ENCODE measurements around the gene CHRNA9.

The CHRNA9 gene

GRCh38 chr4:40333921-40334352 is 1.2 kb upstream of the CHRNA9 start:
- peaks cover 8% of the 10 kb centered on the region for H3K4me1 ChIP-seq (ENCODE audit: insufficient read depth, low read length)
- no peaks in the 10 kb centered on the region for H3K27me3 ChIP-seq (ENCODE audit: insufficient read depth, low read length)
- H2AFZ ChIP-seq (ENCODE audit: low read depth, low read length), result no peak overlapping the region
- H3K9me3 ChIP-seq (ENCODE audit: low read length), result no peaks in the 10 kb centered on the region
- no peak overlapping the region for H3K4me3 ChIP-seq (ENCODE audit: low read length)
- no peaks in the 10 kb centered on the region for H3K36me3 ChIP-seq (ENCODE audit: insufficient read depth, low read length)

GRCh38 chr4:40335525-40335894 is 377 bp downstream of the CHRNA9 start:
- Histone ChIP-seq H3K36me3 (ENCODE audit: insufficient read depth, low read length) (no peaks in the 10 kb centered on the region), H2AFZ (ENCODE audit: low read depth, low read length) (no peak overlapping the region), H3K4me3 (ENCODE audit: low read length) (no peak overlapping the region), H3K27me3 (ENCODE audit: insufficient read depth, low read length) (no peaks in the 10 kb centered on the region), H3K4me1 (ENCODE audit: insufficient read depth, low read length) (peaks cover 8% of the 10 kb centered on the region), H3K9me3 (ENCODE audit: low read length) (no peaks in the 10 kb centered on the region)

- H3K27me3 ChIP-seq (ENCODE audit: insufficient read depth, low read length), result no peaks in the 10 kb centered on the region
- peaks cover 8% of the 10 kb centered on the region for H3K4me1 ChIP-seq (ENCODE audit: insufficient read depth, low read length)
- H3K36me3 ChIP-seq (ENCODE audit: insufficient read depth, low read length), result no peaks in the 10 kb centered on the region
- no peak overlapping the region for H3K4me3 ChIP-seq (ENCODE audit: low read length)
- no peak overlapping the region for H2AFZ ChIP-seq (ENCODE audit: low read depth, low read length)
- no peaks in the 10 kb centered on the region for H3K9me3 ChIP-seq (ENCODE audit: low read length)
Observed at GRCh38 chr4:40337051-40337450, 1.9 kb downstream of the CHRNA9 start.

- Histone ChIP-seq H3K4me3 (ENCODE audit: low read length) (no peak overlapping the region), H3K9me3 (ENCODE audit: low read length) (no peaks in the 10 kb centered on the region)
Observed at GRCh38 chr4:40337523-40337922, 2.4 kb downstream of the CHRNA9 start.

GRCh38 chr4:40340030-40340429 is 4.9 kb downstream of the CHRNA9 start:
- Histone ChIP-seq H3K9me3 (ENCODE audit: low read length) (no peaks in the 10 kb centered on the region), H3K36me3 (ENCODE audit: insufficient read depth, low read length) (no peaks in the 10 kb centered on the region), H3K4me3 (ENCODE audit: low read length) (no peak overlapping the region), H2AFZ (ENCODE audit: low read depth, low read length) (no peak overlapping the region), H3K27me3 (ENCODE audit: insufficient read depth, low read length) (no peaks in the 10 kb centered on the region), H3K4me1 (ENCODE audit: insufficient read depth, low read length) (peaks cover 2% of the 10 kb centered on the region)

More at GRCh38 chr4:40337523-40337922, 2.4 kb downstream of the CHRNA9 start:
- Histone ChIP-seq H3K4me1 (ENCODE audit: insufficient read depth, low read length) (peaks cover 8% of the 10 kb centered on the region), H2AFZ (ENCODE audit: low read depth, low read length) (no peak overlapping the region), H3K36me3 (ENCODE audit: insufficient read depth, low read length) (no peaks in the 10 kb centered on the region), H3K27me3 (ENCODE audit: insufficient read depth, low read length) (no peaks in the 10 kb centered on the region)

- Histone ChIP-seq H3K4me3 (ENCODE audit: low read length) (no peak overlapping the region), H3K27me3 (ENCODE audit: insufficient read depth, low read length) (no peaks in the 10 kb centered on the region), H3K4me1 (ENCODE audit: insufficient read depth, low read length) (no peaks in the 10 kb centered on the region), H2AFZ (ENCODE audit: low read depth, low read length) (no peak overlapping the region), H3K9me3 (ENCODE audit: low read length) (no peaks in the 10 kb centered on the region), H3K36me3 (ENCODE audit: insufficient read depth, low read length) (no peaks in the 10 kb centered on the region)
Observed at GRCh38 chr4:40347472-40347871, 12.3 kb downstream of the CHRNA9 start.

- Histone ChIP-seq H3K36me3 (ENCODE audit: insufficient read depth, low read length) (no peaks in the 10 kb centered on the region), H3K27me3 (ENCODE audit: insufficient read depth, low read length) (no peaks in the 10 kb centered on the region), H2AFZ (ENCODE audit: low read depth, low read length) (no peak overlapping the region), H3K4me3 (ENCODE audit: low read length) (no peak overlapping the region), H3K4me1 (ENCODE audit: insufficient read depth, low read length) (no peaks in the 10 kb centered on the region), H3K9me3 (ENCODE audit: low read length) (no peaks in the 10 kb centered on the region)
Observed at GRCh38 chr4:40348000-40348399, 12.9 kb downstream of the CHRNA9 start.

GRCh38 chr4:40349561-40350198 is 14.5 kb downstream of the CHRNA9 start:
- H2AFZ ChIP-seq (ENCODE audit: low read depth, low read length), result no peak overlapping the region
- no peaks in the 10 kb centered on the region for H3K36me3 ChIP-seq (ENCODE audit: insufficient read depth, low read length)
- no peak overlapping the region for H3K4me3 ChIP-seq (ENCODE audit: low read length)
- H3K27me3 ChIP-seq (ENCODE audit: insufficient read depth, low read length), result no peaks in the 10 kb centered on the region
- H3K9me3 ChIP-seq (ENCODE audit: low read length), result no peaks in the 10 kb centered on the region
- H3K4me1 ChIP-seq (ENCODE audit: insufficient read depth, low read length), result no peaks in the 10 kb centered on the region

- no peaks in the 10 kb centered on the region for H3K4me1 ChIP-seq (ENCODE audit: insufficient read depth, low read length)
- H3K4me3 ChIP-seq (ENCODE audit: low read length), result no peak overlapping the region
- no peaks in the 10 kb centered on the region for H3K36me3 ChIP-seq (ENCODE audit: insufficient read depth, low read length)
- no peak overlapping the region for H2AFZ ChIP-seq (ENCODE audit: low read depth, low read length)
- no peaks in the 10 kb centered on the region for H3K27me3 ChIP-seq (ENCODE audit: insufficient read depth, low read length)
- H3K9me3 ChIP-seq (ENCODE audit: low read length), result no peaks in the 10 kb centered on the region
Observed at GRCh38 chr4:40350627-40351227, 15.6 kb downstream of the CHRNA9 start.

GRCh38 chr4:40354158-40354557 is 19.0 kb downstream of the CHRNA9 start:
- Histone ChIP-seq H3K4me1 (ENCODE audit: insufficient read depth, low read length) (no peaks in the 10 kb centered on the region), H2AFZ (ENCODE audit: low read depth, low read length) (no peak overlapping the region), H3K4me3 (ENCODE audit: low read length) (no peak overlapping the region), H3K9me3 (ENCODE audit: low read length) (no peaks in the 10 kb centered on the region), H3K36me3 (ENCODE audit: insufficient read depth, low read length) (no peaks in the 10 kb centered on the region), H3K27me3 (ENCODE audit: insufficient read depth, low read length) (no peaks in the 10 kb centered on the region)

GRCh38 chr4:40355131-40355530 is 20.0 kb downstream of the CHRNA9 start:
- Histone ChIP-seq H3K36me3 (ENCODE audit: insufficient read depth, low read length) (no peaks in the 10 kb centered on the region), H3K27me3 (ENCODE audit: insufficient read depth, low read length) (no peaks in the 10 kb centered on the region), H3K4me1 (ENCODE audit: insufficient read depth, low read length) (no peaks in the 10 kb centered on the region), H3K9me3 (ENCODE audit: low read length) (no peaks in the 10 kb centered on the region), H2AFZ (ENCODE audit: low read depth, low read length) (no peak overlapping the region), H3K4me3 (ENCODE audit: low read length) (no peak overlapping the region)

GRCh38 chr4:40357738-40358137 is 22.6 kb downstream of the CHRNA9 start:
- no peaks in the 10 kb centered on the region for H3K27me3 ChIP-seq (ENCODE audit: insufficient read depth, low read length)
- H3K36me3 ChIP-seq (ENCODE audit: insufficient read depth, low read length), result no peaks in the 10 kb centered on the region
- peaks cover 3% of the 10 kb centered on the region for H3K9me3 ChIP-seq (ENCODE audit: low read length)
- H3K4me3 ChIP-seq (ENCODE audit: low read length), result no peak overlapping the region
- H3K4me1 ChIP-seq (ENCODE audit: insufficient read depth, low read length), result no peaks in the 10 kb centered on the region
- H2AFZ ChIP-seq (ENCODE audit: low read depth, low read length), result no peak overlapping the region

- Histone ChIP-seq H2AFZ (ENCODE audit: low read depth, low read length) (no peak overlapping the region), H3K4me1 (ENCODE audit: insufficient read depth, low read length) (no peaks in the 10 kb centered on the region), H3K36me3 (ENCODE audit: insufficient read depth, low read length) (no peaks in the 10 kb centered on the region), H3K9me3 (ENCODE audit: low read length) (peaks cover 3% of the 10 kb centered on the region), H3K27me3 (ENCODE audit: insufficient read depth, low read length) (no peaks in the 10 kb centered on the region), H3K4me3 (ENCODE audit: low read length) (no peak overlapping the region)
Observed at GRCh38 chr4:40361338-40361737, 26.2 kb downstream of the CHRNA9 start.

Data from neuron (in vitro differentiated cells).